Measurements from ENCODE around the gene IBA57. TPM values are rescaled to one million over a fixed set of nuclear protein-coding genes. Genes with fewer than 3 reads are reported as not detected.

Gene IBA57
- total RNA-seq, 1 donor from 2014 or later = 8.3 TPM

DNA sequence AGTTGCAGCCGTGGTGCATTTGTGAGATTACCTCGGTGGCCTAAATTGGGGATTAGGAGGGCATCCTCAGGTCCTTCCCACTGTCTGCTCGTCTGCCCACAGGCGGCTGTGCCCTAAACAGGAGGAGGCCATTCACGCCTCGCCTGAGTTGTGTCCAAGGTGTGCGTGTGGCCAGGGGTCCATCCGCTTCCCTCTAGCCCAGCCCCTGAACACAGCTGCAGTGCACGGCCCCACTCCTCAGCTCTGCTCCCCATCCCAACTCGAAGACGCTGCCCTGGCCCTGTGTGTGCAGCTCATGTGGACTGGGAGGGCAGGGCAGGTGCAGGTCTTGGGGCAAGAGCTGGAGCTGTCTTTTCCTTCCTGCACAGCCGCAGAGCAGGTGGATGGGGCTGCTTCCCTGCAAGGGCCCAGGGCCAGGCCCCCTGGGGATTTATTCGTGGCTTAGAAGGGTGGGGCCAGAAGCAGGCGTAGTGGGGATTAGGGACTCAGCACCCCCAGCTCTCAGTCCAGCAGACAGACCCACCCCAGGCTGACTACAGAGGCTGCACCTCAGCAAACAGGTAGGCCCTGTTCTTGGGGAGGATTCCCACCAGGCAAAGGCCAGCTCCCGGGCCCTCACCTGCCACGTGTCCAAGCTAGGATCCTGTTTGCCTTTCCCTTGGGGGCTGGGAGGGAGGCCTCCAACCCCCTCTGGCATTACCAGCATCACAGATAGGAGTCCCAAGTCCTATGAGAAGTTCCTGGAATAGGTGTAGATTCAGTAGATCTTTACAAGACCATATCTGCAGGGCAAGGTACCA, 21.2 kb upstream of the IBA57 start:
- intact Hi-C loops (cut with micrococcal nuclease) = no loop called here

DNA sequence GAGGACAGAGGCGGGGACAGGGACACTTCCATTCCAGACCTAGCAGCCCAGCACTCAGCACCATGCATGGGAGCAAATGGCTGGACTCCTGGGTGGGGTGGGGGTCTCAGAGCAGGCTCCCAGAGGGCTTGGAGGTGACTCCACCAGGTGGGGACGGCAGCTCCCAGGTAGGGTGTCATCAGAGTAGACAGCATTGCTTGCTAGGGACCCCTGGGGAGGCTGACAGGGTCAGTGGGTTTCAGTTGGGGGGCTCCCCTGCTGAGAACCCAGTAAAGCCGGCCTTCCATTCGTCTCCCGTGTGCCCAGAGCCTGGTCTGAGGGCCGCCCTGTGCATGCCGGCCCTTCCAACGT, 20.6 kb upstream of the IBA57 start:
- intact Hi-C loops (cut with micrococcal nuclease) = no loop called here

DNA sequence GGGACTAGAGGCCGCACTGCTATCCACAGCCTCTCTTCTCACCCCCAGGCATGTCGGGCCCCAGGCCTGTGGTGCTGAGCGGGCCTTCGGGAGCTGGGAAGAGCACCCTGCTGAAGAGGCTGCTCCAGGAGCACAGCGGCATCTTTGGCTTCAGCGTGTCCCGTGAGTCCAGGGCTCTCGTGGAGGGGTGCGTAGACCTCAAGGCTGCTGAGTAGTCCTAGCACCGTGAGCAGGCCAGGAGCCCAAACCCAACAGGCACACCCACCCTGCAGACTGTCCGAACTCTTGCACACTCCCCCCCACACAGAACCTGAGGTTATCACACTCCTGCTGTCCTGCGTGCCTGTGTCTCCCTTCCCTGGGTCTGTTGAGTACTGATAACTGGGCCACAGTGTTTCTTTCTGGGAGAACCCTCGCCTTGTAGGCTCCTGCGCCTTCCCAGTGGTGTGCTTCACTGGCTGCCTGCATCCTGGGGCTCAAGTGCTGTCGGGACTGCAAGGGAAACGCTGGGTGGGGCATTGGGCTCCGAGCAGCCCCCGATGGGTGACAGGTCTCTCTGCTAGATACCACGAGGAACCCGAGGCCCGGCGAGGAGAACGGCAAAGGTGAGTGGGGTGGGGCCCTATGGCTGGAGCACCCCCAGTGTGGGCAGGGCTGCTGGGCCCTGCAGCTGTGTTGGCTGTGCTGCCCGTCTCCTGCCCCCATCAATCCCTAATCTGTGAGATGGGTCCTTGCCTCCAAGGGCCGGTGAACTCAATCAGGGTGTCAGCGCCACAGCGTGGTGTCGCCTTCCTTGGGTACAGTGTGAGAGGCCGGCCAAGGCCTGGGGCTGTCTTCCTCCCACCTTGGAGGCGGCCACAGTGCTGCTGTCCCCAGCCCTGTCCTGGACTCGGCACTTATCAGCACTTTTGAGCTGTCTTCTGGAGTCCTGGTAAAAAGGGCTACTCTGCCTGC, 19.9 kb upstream of the IBA57 start:
- intact Hi-C loops (cut with micrococcal nuclease) = no loop called here

DNA sequence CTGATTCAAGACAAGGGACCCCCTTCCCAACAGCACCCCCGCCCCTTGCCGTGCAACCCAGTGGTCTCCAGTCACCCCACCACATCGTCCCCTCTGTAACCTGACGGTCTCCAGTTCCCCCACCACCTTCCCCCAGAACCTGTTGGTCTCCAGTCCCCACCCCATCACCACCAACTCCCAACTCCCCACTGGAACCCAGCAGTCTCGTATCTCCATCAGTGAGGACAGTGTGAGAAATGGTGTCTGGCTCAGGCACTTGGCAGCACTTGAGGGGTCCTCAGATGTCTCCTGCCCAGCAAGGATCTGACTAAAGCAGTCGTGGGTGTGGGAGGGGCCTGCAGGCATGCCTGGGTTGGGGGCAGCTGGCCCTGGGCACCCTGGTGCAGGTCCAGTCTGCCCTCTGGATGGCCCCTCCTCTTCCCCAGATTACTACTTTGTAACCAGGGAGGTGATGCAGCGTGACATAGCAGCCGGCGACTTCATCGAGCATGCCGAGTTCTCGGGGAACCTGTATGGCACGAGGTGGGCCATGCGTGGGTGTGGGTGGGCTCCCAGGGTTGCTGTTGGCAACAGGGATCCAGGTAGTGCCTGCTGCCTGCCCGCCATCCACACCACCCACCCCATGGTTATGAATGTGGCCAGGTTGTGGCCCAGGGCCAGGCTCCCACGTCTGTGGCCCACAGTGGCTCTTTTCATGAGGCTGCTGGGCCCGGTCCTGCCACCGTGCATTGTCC, 19.0 kb upstream of the IBA57 start:
- intact Hi-C loops (cut with micrococcal nuclease) = no loop called here

DNA sequence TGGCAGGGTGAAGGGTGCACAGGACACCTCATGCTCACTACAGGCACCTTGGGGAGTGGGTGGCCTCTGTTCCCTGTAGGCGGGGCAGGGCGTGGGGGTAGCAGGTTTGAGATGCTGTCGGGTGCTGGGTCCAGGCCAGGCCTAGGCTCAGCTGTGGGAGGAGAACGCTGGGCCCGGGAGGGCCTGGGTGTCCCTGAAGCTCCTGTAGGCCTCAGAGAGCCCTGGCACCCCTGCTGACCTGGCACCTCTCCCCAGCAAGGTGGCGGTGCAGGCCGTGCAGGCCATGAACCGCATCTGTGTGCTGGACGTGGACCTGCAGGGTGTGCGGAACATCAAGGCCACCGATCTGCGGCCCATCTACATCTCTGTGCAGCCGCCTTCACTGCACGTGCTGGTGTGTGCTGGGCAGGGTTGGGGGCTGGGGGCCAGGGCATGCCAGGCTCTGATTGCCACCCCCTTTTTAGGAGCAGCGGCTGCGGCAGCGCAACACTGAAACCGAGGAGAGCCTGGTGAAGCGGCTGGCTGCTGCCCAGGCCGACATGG, 18.4 kb upstream of the IBA57 start:
- intact Hi-C loops (cut with micrococcal nuclease) = no loop called here

DNA sequence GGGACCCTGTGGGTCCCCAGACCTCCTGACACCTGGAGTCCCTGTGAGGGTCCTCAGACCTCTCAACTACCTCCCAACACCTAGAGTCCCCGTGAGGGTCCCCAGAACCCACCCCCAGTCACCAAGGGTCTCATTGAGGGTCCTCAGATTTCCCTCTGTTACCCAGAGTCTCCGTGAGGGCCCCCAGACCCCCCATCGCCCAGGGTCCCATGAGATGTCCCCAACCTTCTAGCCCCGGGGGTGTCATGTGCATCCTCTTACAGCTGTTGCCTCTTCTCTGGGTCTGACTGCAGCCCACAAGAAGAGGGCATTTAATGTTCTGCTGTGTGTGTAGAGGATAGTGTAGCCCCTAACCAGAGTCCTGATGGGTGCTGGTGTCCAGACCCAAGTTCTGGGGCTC, 17.8 kb upstream of the IBA57 start:
- intact Hi-C loops (cut with micrococcal nuclease) = no loop called here

DNA sequence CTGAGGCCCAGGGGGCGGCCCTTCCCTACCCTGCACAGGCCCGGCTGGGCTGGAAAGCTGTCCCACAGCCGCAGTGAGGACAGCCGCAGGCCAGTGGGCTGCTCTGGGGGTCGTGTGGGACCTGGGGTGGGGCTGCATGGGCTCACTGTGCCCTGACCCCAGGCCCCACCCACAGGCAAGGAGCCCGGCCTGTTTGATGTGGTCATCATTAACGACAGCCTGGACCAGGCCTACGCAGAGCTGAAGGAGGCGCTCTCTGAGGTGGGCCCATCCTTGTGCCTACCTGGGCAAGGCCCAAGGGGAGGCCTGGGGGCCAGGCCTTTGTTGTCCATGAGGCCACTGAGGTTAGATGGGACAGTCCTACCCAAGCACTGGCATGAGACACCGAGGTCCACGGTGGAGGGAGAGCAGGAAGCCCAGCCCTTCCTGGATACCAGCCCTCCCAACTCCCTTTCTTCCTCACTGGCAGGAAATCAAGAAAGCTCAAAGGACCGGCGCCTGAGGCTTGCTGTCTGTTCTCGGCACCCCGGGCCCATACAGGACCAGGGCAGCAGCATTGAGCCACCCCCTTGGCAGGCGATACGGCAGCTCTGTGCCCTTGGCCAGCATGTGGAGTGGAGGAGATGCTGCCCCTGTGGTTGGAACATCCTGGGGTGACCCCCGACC, 17.3 kb upstream of the IBA57 start:
- intact Hi-C loops (cut with micrococcal nuclease) = no loop called here

DNA sequence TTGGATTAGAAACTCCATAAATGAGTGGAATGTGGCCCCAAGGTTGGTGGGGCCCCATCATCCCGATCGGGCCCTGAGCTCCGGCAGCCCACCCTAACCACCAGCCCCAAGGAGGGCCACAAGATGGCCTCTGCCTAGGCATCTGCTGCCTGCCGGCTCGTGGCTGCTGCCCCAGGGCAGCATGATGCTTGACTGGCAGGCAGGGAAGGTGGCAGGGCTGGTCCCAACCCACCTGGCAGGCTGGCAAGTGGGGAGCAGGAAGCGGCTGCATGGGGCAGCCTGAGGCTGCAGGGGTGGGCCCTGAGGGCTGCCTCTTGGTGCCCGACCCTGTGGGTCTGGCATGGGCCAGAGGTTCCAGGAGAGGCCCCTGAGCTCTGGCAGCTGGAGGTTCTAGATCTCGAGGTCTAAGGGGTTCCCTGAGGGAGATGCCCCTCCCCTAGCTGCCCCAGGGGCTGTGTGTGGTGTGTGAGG, 16.6 kb upstream of the IBA57 start:
- intact Hi-C loops (cut with micrococcal nuclease) = no loop called here

DNA sequence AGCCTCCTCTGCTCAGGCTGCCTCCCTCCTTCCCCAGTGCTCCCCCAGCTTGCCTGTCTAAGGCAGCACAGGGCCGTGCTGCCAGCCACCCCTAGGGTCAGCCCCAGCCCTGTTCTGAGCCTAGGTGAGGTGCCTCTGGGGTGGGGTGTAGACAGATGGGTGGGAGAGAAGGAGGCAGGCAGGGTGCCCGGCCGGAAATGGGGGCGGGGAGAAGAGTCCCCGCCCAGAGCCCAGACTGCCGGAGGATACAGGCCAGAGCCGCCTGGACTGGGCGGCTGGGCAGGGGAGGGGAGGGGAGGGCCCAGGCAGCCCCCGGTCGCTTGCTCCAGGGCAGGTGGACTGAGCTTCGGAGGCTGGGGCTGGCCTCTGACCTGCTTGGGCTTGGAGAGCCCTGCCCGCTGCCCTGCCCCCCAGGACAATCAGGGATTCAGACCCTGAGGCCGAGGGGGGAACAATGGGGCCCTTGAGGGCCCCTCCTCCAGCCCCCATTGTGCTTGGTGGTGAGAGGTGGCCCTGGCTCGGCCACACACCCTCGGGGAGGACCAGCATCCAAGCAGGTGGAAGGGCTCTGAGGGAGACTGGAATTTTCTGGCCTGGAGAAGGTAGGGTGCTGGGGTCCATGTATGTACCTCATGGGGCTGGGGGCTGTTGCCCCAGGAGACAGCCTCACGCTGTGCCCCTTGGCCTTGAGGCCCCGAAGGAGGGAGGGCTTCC, 16.0 kb upstream of the IBA57 start, which contains the start of gene GJC2:
TSS of gene GJC2 (plus strand) at position 525 of the 714 bp plus-strand sequence. CDS start 7,829 bp downstream, outside the sequence.
- intact Hi-C loops (cut with micrococcal nuclease) = no loop called here

DNA sequence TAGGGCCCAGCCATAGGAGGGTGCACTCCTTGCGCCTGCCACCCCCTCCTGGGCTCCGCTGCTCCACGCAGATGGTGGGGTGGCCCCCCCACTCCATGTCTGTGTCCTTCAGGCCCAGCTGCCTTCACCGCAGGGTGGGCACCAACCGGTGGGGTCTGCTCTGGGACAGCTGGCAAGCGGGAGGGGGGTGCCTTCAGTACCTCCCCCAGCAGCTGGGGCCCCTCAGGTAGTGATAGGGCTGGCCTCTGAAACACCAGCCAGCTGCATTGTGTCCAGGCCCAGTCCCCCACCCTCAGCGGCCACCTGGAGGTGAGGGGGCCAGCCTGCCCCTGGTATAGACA, 15.5 kb upstream of the IBA57 start:
- intact Hi-C loops (cut with micrococcal nuclease) = no loop called here

DNA sequence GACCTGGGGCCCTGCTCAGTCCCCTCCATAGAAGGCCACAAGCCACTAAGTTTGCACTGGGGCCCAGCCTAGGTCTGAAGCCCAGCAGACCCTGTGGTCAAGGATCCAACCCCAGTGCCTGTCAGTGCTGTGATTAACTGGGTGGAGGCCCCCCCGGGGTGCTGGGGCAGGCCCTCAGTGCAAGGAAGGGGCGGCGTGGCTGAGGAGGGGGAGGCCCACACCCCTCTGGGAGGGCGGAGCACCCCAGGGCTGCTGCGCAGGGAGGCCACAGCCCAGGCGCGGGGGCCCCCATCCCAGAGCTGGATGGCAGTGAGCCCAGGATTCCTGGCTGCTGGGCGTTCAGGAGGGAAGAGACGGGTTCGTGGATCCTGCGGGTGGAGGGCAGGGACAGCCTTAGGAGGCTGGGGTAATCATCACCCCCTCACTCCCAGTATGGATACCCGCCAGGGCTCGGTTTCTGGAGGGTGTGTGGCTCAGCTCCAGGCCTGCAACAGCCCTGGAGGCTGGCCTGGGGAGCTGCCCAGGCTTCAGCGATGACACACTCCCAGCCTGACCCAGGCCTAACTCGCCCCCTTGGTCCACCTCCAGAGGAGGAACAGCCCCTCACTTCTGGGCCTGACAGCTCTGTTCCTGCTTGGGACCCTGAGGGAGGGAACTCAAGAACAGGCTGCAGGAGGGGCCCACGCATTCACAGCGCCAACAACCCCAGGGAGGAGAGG, 15.0 kb upstream of the IBA57 start:
- intact Hi-C loops (cut with micrococcal nuclease) = no loop called here

DNA sequence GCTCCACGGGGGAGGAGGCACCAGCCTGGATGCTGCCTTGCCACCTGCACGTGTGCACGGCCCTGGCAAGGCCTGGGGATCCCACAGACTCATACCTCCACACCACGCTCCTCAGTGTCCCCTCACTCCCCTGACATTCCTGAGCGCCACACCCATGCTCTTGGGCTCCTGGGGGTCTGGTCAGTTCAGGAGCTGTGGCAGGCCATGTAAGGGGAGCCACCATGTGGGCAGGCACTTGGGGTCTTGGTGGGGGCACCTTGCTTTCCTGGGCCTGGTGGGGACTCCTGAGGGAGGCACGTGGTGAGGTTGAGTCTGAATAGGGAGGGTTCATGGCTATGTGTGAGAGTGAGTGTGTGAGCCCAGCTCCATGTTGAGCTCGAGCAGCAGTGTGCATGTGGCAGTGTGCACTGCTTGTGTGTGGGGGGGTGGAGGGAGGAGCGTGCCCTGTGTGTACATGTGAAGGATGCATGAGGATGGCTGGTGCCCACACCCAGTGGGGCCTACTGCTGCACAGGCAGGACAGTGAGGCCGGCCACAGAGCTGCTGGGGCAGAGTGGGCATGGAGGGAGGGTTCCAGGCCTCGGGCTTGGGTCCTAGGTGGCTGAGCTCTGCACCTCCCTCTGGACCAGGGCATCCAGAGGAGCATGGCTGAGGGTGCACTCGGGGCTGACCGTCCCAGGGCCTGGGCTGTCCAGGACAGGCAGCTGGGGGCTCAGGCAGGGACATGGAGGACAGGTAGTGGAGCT, 14.3 kb upstream of the IBA57 start:
- intact Hi-C loops (cut with micrococcal nuclease) = no loop called here

DNA sequence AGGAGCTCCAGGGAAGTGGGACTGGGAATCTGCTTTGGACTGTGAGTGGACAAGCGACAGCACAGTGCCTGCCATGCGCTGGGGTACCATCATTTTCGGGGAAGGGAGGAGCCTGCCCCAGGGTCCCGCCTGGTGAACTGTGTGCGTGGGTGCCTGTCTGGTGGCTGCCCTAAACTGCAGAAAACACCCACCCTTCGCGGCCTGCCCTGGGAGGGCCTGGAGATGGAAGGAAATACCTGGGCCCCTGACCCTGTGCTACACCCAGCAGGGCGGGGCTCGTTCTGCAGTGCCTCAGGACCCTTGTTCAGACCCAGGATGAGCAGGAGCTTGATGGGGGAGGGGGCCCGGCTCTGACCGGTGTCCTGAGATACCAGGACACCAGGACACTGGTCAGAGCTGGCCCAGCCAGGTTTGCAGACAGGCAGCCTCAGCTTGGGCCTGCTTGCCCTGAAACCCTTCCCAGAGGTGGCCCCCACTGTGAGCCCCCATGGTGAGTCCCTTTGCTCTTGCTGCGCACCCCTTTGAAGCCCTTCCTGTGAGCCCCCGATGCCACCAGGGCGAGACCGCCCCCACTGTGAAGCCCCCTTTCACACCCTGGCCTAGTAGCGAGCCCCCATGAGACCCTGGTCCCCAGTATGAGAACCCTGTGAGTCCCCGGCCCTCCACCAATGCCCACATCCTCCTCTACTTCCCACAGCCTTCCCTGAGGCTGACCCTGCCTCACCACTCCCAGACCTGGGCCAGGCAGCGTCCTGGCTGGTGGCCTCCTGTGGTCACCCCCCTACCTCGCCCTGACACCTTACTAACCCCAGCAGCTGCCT, 13.3 kb upstream of the IBA57 start:
- intact Hi-C loops (cut with micrococcal nuclease) = no loop called here

DNA sequence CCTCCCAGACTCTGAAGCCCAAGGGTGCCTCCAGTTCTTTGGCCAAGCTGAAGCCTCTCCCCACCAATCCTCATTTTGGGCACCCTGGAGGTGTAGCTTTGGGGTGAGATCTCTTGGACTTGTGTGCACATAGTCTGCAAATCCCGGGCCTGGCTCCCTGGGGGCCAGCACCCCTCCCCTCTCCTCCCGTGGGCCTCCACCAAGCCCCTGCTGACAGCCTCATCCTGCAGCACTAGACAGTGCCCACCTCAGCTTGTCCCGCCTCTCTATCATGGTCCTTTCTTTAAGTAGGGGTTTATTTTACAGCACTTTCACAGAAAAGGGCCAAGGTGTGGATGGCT, 12.7 kb upstream of the IBA57 start:
- intact Hi-C loops (cut with micrococcal nuclease) = no loop called here

DNA sequence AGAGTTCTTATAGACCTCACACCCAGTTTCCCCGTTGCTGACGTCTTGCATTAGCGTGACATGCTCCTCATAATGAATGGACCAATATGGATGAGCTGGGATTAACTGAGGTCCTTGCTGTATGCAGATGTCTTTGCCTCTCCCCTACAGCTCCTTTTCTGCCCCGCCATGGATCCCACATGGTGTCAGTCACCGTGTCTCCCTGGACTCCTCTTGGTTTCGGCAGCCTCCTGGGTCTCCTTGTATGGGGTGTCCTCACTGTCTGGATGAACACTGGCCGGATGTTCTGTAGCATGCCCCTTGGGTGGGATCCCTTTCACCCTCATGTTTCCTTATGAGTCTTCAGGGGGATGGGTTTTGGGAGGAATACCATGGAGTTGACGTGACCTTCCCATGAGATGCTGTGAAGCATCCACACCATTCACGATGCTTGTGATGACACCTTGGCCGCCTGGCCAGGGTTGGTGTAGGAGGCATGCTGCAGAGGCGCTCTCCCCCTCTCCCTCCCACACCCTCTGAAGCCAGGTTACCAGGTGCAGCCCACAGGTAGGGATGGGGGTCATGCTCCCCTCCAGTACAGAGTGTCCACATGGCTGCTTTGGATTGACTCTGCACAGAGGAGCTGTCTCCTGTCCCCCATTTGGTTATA, 11.5 kb upstream of the IBA57 start:
- intact Hi-C loops (cut with micrococcal nuclease) = no loop called here

DNA sequence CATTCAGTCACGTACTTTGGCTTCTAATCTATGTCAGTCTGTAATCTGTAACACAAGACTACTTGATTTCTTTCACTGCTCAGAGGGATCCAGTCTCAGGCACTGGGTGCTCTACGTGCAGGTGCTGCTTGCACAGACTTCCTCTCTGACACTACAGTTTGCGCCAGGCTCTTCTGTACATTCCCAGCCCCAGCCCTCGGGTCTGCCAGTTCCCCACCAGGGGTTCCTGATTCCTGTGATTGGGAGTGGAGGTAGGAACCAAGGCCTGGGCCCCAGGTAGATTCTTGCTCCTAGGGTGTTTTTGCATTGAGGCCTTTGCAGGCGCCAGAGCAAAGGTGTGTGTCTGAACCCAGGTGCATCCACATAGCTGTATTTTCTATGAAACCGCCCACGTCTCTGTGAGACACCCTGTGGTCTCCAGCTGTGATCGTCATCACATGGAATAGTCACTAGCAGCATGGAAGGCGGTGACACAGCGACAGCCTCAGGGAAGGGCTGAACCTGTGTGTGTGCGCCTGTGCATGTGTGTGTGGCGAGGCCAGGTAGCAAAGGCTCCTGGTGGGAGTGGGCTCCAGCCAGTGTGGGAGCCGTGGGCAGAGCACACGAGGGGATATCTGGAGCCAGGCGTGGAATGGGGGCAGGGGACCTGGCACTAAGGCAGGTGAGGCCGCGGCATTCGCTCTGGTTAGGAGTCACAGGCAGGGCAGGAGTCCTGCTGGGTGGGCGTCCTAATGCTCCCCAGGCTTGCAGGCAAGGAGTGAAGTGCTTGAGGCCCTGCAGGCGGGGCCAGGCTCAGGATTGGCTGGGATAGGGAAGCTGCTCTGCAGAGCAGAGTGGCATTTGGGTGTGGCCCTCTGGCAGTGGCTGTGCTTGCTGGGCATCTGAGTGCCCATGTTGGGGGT, 10.7 kb upstream of the IBA57 start:
- intact Hi-C loops (cut with micrococcal nuclease) = no loop called here

Measured in T-helper 2 cell treated with Interferon-gamma antibody and Interleukin-4, amounts not matched to agents 100 ng/mL and 5 ng/mL, for 36 hours (primary cell).